GM10266 (cell line): ENCODE data around the gene ARHGEF25.
A peak's percentile ranks its signal among the peaks of the same experiment; 100 is the strongest.

ENCODE experiments used
- DNase-seq: peaks from one replicate; pipeline ENCODE4 v3.0.0; 2012; ENCODE audit errors: extremely low spot score
- TF ChIP-seq, protein P1 (sequence below): IDR thresholded peaks from 2 replicates; pipeline ENCODE4 v1.5.1; 2012; ENCODE audit warnings: mild to moderate bottlenecking, low read depth; ENCODE audit not compliant: control insufficient read depth, insufficient read depth; ENCODE audit errors: missing control alignments

The ARHGEF25 gene

DNA sequence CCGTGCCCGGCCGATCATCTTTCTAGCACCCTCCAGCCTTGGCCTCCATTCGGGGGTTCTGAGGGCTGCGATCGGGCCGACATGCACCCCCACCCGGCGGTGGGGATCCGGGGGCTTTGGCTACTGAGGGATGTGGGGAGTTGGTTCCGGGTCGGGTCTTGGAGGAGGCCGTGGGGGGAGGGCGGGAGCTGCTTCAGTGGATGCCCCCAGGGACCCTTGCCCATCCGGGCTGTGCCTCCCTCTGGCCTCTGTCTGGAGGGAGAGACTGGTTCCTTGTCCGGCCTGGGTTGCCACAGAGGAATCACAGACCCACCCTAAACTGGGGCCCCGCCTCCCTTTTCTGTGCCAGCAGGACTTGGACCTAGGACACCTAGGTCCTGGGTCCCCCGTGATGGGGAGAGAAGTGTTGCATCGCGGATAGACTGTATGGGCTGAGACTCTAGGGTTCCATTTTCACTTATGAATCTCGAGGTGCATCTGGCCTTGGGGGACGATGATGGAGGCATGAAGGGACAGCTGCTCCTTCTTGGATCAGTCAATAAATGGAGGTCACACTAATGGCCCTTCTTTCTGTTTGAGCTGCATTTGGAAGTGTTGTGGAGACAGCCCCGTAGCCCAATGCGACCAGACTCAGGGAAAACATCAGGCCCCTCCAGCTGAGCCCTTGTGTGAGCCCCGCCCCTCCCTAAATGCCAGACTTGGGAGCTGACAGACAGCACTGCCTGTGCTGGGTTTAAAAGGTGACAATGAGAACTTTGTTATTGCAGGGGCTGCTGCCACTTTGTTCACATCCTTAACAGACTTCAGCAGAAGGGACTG, 6.0 kb upstream of the ARHGEF25 start:
- DNase-seq, result peak; percentile 44
- TF ChIP-seq, protein P1, sequence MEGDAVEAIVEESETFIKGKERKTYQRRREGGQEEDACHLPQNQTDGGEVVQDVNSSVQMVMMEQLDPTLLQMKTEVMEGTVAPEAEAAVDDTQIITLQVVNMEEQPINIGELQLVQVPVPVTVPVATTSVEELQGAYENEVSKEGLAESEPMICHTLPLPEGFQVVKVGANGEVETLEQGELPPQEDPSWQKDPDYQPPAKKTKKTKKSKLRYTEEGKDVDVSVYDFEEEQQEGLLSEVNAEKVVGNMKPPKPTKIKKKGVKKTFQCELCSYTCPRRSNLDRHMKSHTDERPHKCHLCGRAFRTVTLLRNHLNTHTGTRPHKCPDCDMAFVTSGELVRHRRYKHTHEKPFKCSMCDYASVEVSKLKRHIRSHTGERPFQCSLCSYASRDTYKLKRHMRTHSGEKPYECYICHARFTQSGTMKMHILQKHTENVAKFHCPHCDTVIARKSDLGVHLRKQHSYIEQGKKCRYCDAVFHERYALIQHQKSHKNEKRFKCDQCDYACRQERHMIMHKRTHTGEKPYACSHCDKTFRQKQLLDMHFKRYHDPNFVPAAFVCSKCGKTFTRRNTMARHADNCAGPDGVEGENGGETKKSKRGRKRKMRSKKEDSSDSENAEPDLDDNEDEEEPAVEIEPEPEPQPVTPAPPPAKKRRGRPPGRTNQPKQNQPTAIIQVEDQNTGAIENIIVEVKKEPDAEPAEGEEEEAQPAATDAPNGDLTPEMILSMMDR, result no peak

DNA sequence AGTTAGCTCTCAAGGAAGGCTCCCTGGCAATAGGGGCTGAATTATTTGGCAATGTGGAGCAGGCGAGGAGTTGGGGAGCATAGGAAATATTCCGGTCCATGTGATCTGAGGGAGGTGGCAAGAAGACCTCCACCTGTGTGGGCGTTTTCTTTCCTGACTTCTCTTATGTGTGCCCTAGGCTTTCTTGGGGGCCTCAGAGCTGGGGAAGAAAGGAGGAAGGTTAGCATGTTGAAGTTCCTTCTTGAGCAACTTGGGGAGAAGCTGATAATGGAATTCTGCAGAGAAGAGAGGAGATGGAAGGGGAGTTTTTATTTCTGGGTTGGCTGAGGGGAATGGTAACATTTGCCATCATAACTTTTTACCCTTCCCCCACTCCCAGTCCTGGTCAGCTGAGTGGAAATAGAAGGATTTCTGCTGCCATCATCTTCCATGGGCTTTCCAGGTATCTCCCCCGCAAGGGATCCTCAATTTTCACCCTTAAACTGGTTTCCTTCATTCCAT, 5.4 kb upstream of the ARHGEF25 start:
- no peak for DNase-seq
- TF ChIP-seq, protein P1, result no peak

- TF ChIP-seq, protein P1, result no peak
- no peak for DNase-seq
Measured at GRCh38 chr12:57606399-57606798, 4.8 kb upstream of the ARHGEF25 start.

GRCh38 chr12:57606821-57607220, 4.4 kb upstream of the ARHGEF25 start:
- TF ChIP-seq, protein P1, result no peak
- DNase-seq, result no peak

- DNase-seq, result no peak
- TF ChIP-seq, protein P1, result no peak
Measured at GRCh38 chr12:57607958-57608663, 3.1 kb upstream of the ARHGEF25 start.

GRCh38 chr12:57609101-57609780, 2.0 kb upstream of the ARHGEF25 start:
- no peak for DNase-seq
- TF ChIP-seq, protein P1, result no peak
